HepG2 (cell line): ENCODE data around the gene ASIC2. TPM values are rescaled to one million over a fixed set of nuclear protein-coding genes. Genes with fewer than 3 reads are reported as not detected.

ENCODE experiments used
- ATAC-seq: fragments of 200-7000 bp; cut with Tn5 transposase; 3 replicates; pipeline ENCODE4 v1.9.1; 2020; ENCODE audit warnings: mild to moderate bottlenecking, moderate library complexity
- BruUV-seq: library from RNA; stranded (reverse); fragments of 400-500 nt; replicated peaks from 2 replicates; lab custom pipeline; 2021; lab: Mats Ljungman, UMichigan
- CTCF ChIA-PET: fragments of 300-600 bp; formaldehyde crosslinking; extraction: SDS; loops from one replicate; lab custom pipeline; 2021; ENCODE audit warnings: low total read pairs, inconsistent platforms, low intra/inter-chr PET ratio; lab: Yijun Ruan, JAX
- POLR2A ChIA-PET: fragments of 350-600 bp; sonication (Branson Sonifier 250); formaldehyde crosslinking; loops from one replicate; lab custom pipeline; 2020; ENCODE audit warnings: antibody characterized with exemption, inconsistent platforms; lab: Yijun Ruan, JAX
- DNase-seq: peaks from one replicate; pipeline ENCODE4 v3.0.0-alpha.2; 2015; ENCODE audit warnings: low spot score
- FAIRE-seq: peaks from 3 replicates; lab custom pipeline; 2011; peaks lifted over from hg19 to GRCh38; lab: Jason Lieb, UNC
- H2AFZ ChIP-seq: one replicate; pipeline ENCODE4 v1.6.1; 2011; ENCODE audit warnings: low read length, inconsistent platforms
- H3K27ac ChIP-seq: fragments of 300-600 bp; 3 replicates; pipeline ENCODE4 v1.8.0; 2011; ENCODE audit warnings: mixed run types, mild to moderate bottlenecking, mixed read lengths, low read length, inconsistent platforms; ENCODE audit not compliant: insufficient read depth; ENCODE audit errors: extremely low read length
- H3K27me3 ChIP-seq, 2 experiments: fragments of 200-600 bp in 1 of 2; 2 replicates in 1 of 2; 3 replicates in 1 of 2; pipeline versions ENCODE4 v1.6.0 to v1.8.0; 2011; ENCODE audit warnings: low read length in 2 of 2, mild to moderate bottlenecking in 2 of 2, moderate library complexity in 2 of 2, inconsistent platforms in 1 of 2; ENCODE audit not compliant: insufficient read depth in 2 of 2, control insufficient read depth in 1 of 2
- H3K36me3 ChIP-seq, 2 experiments: fragments of 200-600 bp in 1 of 2; replicated peaks in 1 of 2; 2 replicates in 1 of 2; 3 replicates in 1 of 2; pipeline versions ENCODE4 v1.5.1 to v1.8.0; 2011; ENCODE audit warnings: low read length in 2 of 2, inconsistent platforms in 1 of 2; ENCODE audit not compliant: insufficient read depth in 2 of 2, control insufficient read depth in 1 of 2
- H3K4me1 ChIP-seq: 2 replicates; pipeline ENCODE4 v1.5.1; 2012; ENCODE audit warnings: low read length, inconsistent platforms; ENCODE audit not compliant: insufficient read depth
- H3K4me2 ChIP-seq: 2 replicates; pipeline ENCODE4 v1.6.0; 2011; ENCODE audit warnings: low read depth, low read length, inconsistent platforms
- H3K4me3 ChIP-seq, 3 experiments: fragments of 200-600 bp in 1 of 3; sonication (generic), shearing (Covaris generic) in 1 of 3; replicated peaks in 1 of 3; 2 replicates each; pipeline ENCODE4 v1.5.1; 2011 to 2016; ENCODE audit warnings: low read length in 3 of 3, inconsistent platforms in 2 of 3, low read depth in 2 of 3, mild to moderate bottlenecking in 2 of 3, control low read depth in 1 of 3, mixed read lengths in 1 of 3; ENCODE audit not compliant: insufficient read depth in 1 of 3
- H3K79me2 ChIP-seq: one replicate; pipeline ENCODE4 v1.6.1; 2011; ENCODE audit warnings: low read length, inconsistent platforms; ENCODE audit not compliant: insufficient read depth
- H3K9ac ChIP-seq: 2 replicates; pipeline ENCODE4 v1.6.0; 2011; ENCODE audit warnings: mild to moderate bottlenecking, low read depth, low read length, inconsistent platforms; ENCODE audit not compliant: insufficient read depth
- H3K9me3 ChIP-seq: 2 replicates; pipeline ENCODE4 v1.5.1; 2012; ENCODE audit warnings: mild to moderate bottlenecking, low read length
- H4K20me1 ChIP-seq: 2 replicates; pipeline ENCODE4 v1.6.0; 2011; ENCODE audit warnings: inconsistent platforms, mild to moderate bottlenecking, low read length, moderate library complexity; ENCODE audit not compliant: insufficient read depth
- DR1 ChIP-seq: sonication (generic); formaldehyde crosslinking; IDR thresholded peaks from 2 replicates; pipeline ENCODE4 v1.8.0; 2021; ENCODE audit warnings: mild to moderate bottlenecking, missing genetic modification reagents, inconsistent platforms
- HES4 ChIP-seq: sonication (generic); formaldehyde crosslinking; IDR thresholded peaks from 2 replicates; pipeline ENCODE4 v1.9.0; 2021; ENCODE audit warnings: mild to moderate bottlenecking, missing genetic modification reagents, borderline replicate concordance
- HMGA1 ChIP-seq: sonication (generic); formaldehyde crosslinking; conservative IDR thresholded peaks from 2 replicates; pipeline ENCODE4 v1.4.0; 2020; ENCODE audit warnings: missing genetic modification reagents
- HOXD1 ChIP-seq: sonication (generic); formaldehyde crosslinking; IDR thresholded peaks from 2 replicates; pipeline ENCODE4 v1.5.0; 2020; ENCODE audit warnings: missing genetic modification reagents
- ISX ChIP-seq: sonication (generic); formaldehyde crosslinking; conservative IDR thresholded peaks from 2 replicates; pipeline ENCODE4 v1.5.0; 2020; ENCODE audit warnings: missing genetic modification reagents
- KDM1A ChIP-seq: IDR thresholded peaks from 2 replicates; pipeline ENCODE4 v1.6.1; 2016; ENCODE audit warnings: missing compliant biosample characterization
- ZMAT3 ChIP-seq: sonication (generic); formaldehyde crosslinking; conservative IDR thresholded peaks from 2 replicates; pipeline ENCODE4 v1.7.0; 2021; ENCODE audit warnings: missing genetic modification reagents
- ZNF761 ChIP-seq: sonication (generic); formaldehyde crosslinking; conservative IDR thresholded peaks from 2 replicates; pipeline ENCODE4 v1.4.0; 2020; ENCODE audit warnings: mild to moderate bottlenecking, missing genetic modification reagents
- WGBS: methylation state at CpG from one replicate; pipeline ENCODE4 v1.1.6; 2017; ENCODE audit warnings: low lambda C conversion rate; 5-methylcytosine and 5-hydroxymethylcytosine counted together
- in situ Hi-C: cut with HindIII; loops from 2 replicates; pipeline ENCODE4 v1.10.0; 2017; ENCODE audit warnings: low pct_unique_long_range_greater_than_20kb; ENCODE audit not compliant: extremely low pct_ligation_motif_present
- intact Hi-C: fragments of 100-400 bp; cut with micrococcal nuclease; formaldehyde crosslinking; loops from one replicate; pipeline ENCODE4 v1.10.0; 2022; ENCODE audit not compliant: unreplicated experiment
- polyA plus RNA-seq, 8 experiments: library from polyadenylated mRNA; depleted of rRNA in 3 of 8; stranded (reverse) in 7 of 8; unstranded in 1 of 8; fragments of >200 nt; fragmentation: Illumina TruSeq in 4 of 8; extraction: Trizol in 4 of 8; gene quantifications; 2 replicates each; pipeline versions ENCODE4 v1.2.1 to v1.2.3, GENCODE V29; 2011 to 2016; ENCODE audit warnings: low read depth in 4 of 8, missing spikeins in 1 of 8, mixed read lengths in 1 of 8; ENCODE audit not compliant: insufficient read depth in 1 of 8
- total RNA-seq, 5 experiments: library from RNA; depleted of rRNA; stranded (reverse); fragments of >200 nt; fragmentation: Illumina TruSeq; extraction: Trizol; gene quantifications; 2 replicates each; pipeline ENCODE4 v1.2.3, GENCODE V29; 2016; ENCODE audit warnings: low read depth in 1 of 5
- TF ChIP-seq, protein P1 (sequence below): sonication (generic); formaldehyde crosslinking; IDR thresholded peaks from 2 replicates; pipeline ENCODE4 v1.8.1; 2023; ENCODE audit warnings: missing genetic modification reagents, inconsistent platforms, borderline replicate concordance
- TF ChIP-seq, protein P2 (sequence below): IDR thresholded peaks from 2 replicates; pipeline ENCODE4 v1.6.1; 2012; ENCODE audit warnings: inconsistent platforms

ASIC2 gene
- total and polyA plus RNA-seq, 2 of the 13 experiments (the other 11 are each of a cell fraction or from before 2014, with no cell fraction given) = not detected

DNA sequence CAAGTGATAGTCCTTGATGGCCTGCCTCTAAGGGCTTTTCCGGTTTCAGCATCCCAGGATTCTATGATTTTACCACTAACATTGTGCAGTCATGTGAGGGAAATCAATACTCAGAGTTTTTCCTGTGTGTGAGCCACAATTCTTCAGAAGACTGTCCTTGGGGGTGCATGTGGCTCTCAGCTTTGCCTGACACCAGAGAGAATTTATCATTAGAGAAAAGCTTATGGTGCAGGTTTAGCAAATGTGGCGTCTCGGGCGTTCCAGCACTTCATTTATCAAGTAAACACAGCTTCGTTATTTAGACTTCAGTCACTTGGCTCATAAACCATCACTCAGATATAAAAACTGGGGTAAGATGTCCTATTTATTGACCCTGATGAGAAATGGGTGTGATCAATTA lies 238.7 kb downstream of the ASIC2 start (continued):
- TF ChIP-seq, protein P1, sequence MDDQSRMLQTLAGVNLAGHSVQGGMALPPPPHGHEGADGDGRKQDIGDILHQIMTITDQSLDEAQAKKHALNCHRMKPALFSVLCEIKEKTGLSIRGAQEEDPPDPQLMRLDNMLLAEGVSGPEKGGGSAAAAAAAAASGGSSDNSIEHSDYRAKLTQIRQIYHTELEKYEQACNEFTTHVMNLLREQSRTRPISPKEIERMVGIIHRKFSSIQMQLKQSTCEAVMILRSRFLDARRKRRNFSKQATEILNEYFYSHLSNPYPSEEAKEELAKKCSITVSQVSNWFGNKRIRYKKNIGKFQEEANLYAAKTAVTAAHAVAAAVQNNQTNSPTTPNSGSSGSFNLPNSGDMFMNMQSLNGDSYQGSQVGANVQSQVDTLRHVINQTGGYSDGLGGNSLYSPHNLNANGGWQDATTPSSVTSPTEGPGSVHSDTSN (CRISPR knock-in tag) = no peak
- TF ChIP-seq ZNF761 (CRISPR knock-in tag) (no peak), DR1 (CRISPR knock-in tag) (no peak)
- TF ChIP-seq, all 625 proteins: peak for 0

DNA sequence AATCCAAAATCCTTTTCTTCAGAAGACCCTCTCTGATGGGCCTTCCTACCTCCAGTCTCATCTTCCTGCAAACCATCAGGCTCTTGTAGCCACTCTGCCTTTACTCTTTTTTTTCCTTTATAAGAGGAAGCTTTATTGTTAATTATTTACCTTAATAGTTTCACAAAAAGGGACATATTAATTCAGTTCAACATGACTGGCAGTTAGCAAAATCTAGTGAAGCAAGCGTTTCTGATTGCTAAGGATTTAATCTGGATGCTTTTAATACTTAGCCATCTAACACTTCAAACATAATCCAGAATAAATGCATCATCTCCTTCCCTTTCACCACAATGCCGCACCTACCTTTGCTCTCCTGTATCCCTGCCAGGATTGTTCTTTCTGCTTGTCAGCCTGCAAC lies 239.4 kb downstream of the ASIC2 start:
- Histone ChIP-seq H3K27ac (no peak overlapping the region), H3K4me1 (peaks cover 19% of the 10 kb centered on the region), H3K4me3 (no peak overlapping the region), H3K9me3 (no peaks in the 10 kb centered on the region), H3K4me2 (no peak overlapping the region), H3K36me3 (no peaks in the 10 kb centered on the region), H4K20me1 (no peaks in the 10 kb centered on the region)
- CTCF ChIA-PET = no interaction called here
- DNase-seq (no peak), FAIRE-seq (no peak)
- in situ Hi-C loops = no loop called here
- intact Hi-C loops = no loop called here
- no TSS peak for BruUV-seq
- 19% methylated on average over 2 of the region's 2 CpGs for WGBS
- no peak for TF ChIP-seq KDM1A (CRISPR knock-in tag)
- no peak for TF ChIP-seq HMGA1 (CRISPR knock-in tag)
- TF ChIP-seq ISX = no peak
- no peak for TF ChIP-seq HES4
- TF ChIP-seq HOXD1 (CRISPR knock-in tag) = no peak
- no peak for TF ChIP-seq ZMAT3 (CRISPR knock-in tag)
- TF ChIP-seq, protein P2, sequence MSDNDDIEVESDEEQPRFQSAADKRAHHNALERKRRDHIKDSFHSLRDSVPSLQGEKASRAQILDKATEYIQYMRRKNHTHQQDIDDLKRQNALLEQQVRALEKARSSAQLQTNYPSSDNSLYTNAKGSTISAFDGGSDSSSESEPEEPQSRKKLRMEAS = no peak
- TF ChIP-seq, all 625 proteins: peak for 0
- ATAC-seq = no peak
- Histone ChIP-seq H3K9ac (no peak overlapping the region), H3K79me2 (no peaks in the 10 kb centered on the region), H2AFZ (no peak overlapping the region), H3K27me3 (peaks cover 0 to 11% of the 10 kb centered on the region in 2 experiments; a peak in 1 of 5 replicates)
- POLR2A ChIA-PET = no interaction called here
